HL-60 (cell line): Measurements from ENCODE around the gene NATD1.

Experiments used
- DNase-seq, 2 experiments: peaks; one replicate each; pipeline ENCODE4 v3.0.0-alpha.2; 2010 to 2020; ENCODE audit warnings: low read depth in 1 of 2, low spot score in 1 of 2
- H3K27ac ChIP-seq: fragments of 250-450 bp; sonication (Bioruptor Pico); replicated peaks from 2 replicates; pipeline ENCODE4 v1.5.1; 2020; ENCODE audit warnings: mild to moderate bottlenecking, moderate library complexity
- H3K27me3 ChIP-seq: fragments of 250-450 bp; sonication (Bioruptor Pico); 2 replicates; pipeline ENCODE4 v1.5.1; 2021; ENCODE audit warnings: mild to moderate bottlenecking, moderate library complexity; ENCODE audit not compliant: insufficient read depth, poor library complexity, severe bottlenecking
- H3K4me3 ChIP-seq: replicated peaks from 2 replicates; pipeline ENCODE4 v1.5.1; 2011; ENCODE audit warnings: mild to moderate bottlenecking, control low read depth, low read length; ENCODE audit not compliant: insufficient read depth
- CTCF ChIP-seq: IDR thresholded peaks from one replicate; pipeline ENCODE4 v1.5.1; 2011; ENCODE audit warnings: low read length, control low read depth, inconsistent platforms; ENCODE audit not compliant: insufficient read depth
- GABPA ChIP-seq: IDR thresholded peaks from 2 replicates; pipeline ENCODE4 v1.6.1; 2012; ENCODE audit warnings: low read depth
- POLR2AphosphoS5 ChIP-seq: IDR thresholded peaks from 2 replicates; pipeline ENCODE4 v1.6.1; 2012; ENCODE audit warnings: low read depth
- REST ChIP-seq: IDR thresholded peaks from 2 replicates; pipeline ENCODE4 v1.6.1; 2012; ENCODE audit warnings: low read depth; ENCODE audit not compliant: insufficient replicate concordance
- SPI1 ChIP-seq: IDR thresholded peaks from 2 replicates; pipeline ENCODE4 v1.6.1; 2012; ENCODE audit warnings: low read depth, mild to moderate bottlenecking, borderline replicate concordance

The NATD1 gene

DNA sequence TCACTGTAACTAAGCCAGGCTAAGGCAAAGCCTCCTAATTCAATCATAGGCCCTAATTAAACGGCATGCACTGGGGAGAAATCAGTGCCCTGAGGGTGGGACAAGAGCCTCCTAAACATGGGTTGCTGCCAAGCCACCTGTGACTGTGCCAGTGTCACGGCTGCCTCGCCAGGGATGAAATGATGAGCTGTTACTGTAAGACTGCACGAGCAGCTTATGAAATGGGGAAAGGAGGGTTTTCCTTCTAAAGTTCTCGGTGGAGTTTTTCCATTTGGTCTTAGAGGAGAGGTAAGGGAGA, 52.0 kb downstream of the NATD1 start:
- Histone ChIP-seq H3K27me3 (no peaks in the 10 kb centered on the region), H3K27ac (no peak overlapping the region), H3K4me3 (no peak overlapping the region)
- no peak for TF ChIP-seq POLR2AphosphoS5
- no peak for TF ChIP-seq GABPA
- no peak for TF ChIP-seq SPI1
- TF ChIP-seq REST = no peak
- TF ChIP-seq CTCF = no peak
- DNase-seq = no peak

DNA sequence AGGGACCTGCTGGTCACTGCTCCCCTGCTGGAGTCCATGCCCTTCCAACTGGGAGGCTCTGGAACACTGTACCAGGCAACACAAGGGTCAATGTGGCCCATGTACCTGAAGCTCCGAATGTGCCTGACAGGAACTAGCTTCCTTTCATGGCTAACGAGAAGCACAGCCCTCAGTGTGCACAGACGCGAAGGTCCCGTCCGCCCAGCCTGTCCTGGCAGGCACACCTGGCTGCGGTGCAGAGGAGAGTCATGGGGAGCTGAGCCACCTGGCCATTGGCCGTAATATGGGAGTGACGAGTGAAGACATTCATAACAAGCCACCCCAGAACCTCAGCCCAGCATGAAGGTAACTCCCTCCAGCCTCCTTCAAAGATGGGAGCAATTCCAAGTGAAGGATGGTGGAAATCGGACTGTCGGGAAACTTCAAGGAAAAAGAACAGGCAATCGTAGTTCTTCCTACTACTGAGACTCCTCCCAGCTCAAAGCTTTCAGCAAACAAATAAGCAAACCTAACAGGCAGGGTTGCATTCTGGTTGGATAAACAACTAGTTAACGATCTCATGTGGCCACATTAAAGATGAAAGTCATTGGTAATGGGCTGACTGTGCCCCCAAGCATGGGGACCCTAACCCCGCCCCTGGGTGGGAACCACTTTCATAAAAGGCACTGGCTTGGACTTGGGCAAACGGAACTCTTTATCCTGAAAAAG, 52.5 kb downstream of the NATD1 start:
- Histone ChIP-seq H3K27me3 (no peaks in the 10 kb centered on the region), H3K27ac (no peak overlapping the region), H3K4me3 (no peak overlapping the region)
- no peak for TF ChIP-seq CTCF
- TF ChIP-seq POLR2AphosphoS5 = no peak
- TF ChIP-seq GABPA = no peak
- TF ChIP-seq SPI1 = no peak
- no peak for TF ChIP-seq REST
- DNase-seq = no peak

DNA sequence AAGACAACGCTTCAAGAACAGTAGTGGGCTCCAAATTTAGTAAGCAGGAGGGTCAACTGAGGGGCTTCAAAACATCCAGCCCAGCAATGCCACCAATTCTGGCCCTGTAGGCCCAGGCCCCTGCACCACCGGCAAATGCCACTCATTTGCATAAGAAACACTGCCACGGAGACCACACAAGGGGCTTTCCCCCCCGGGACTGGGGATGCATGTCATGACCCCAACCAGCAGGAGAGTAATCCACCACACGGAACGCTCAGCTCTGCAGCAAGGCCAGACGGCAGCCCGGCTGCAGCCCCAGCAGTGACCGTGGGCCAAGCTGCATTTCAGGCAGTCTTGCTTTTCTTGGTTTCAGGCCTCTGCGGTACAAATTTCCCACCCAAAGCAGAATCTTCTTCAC, 53.4 kb downstream of the NATD1 start:
- DNase-seq = no peak
- Histone ChIP-seq H3K4me3 (no peak overlapping the region), H3K27me3 (no peaks in the 10 kb centered on the region), H3K27ac (no peak overlapping the region)
- TF ChIP-seq CTCF = no peak
- TF ChIP-seq SPI1 = no peak
- TF ChIP-seq POLR2AphosphoS5 = no peak
- no peak for TF ChIP-seq GABPA
- TF ChIP-seq REST = no peak
